Transverse colon (tissue), 3 donors: ENCODE data around the gene HES4.

Experiments
- CTCF ChIP-seq, 5 experiments: fragments of 200-600 bp in 3 of 5; fragments of 450-650 bp in 2 of 5; sonication (generic) in 3 of 5; IDR thresholded peaks; 1 replicate in 2 of 5; 2 replicates in 3 of 5; pipeline ENCODE4 v1.5.1; 2016 to 2017; ENCODE audit warnings: antibody characterized with exemption in 5 of 5, inconsistent platforms in 3 of 5, mild to moderate bottlenecking in 2 of 5, moderate library complexity in 1 of 5
- POLR2A ChIP-seq: fragments of 450-650 bp; IDR thresholded peaks from one replicate; pipeline ENCODE4 v1.6.1; 2016; ENCODE audit warnings: antibody characterized with exemption, mild to moderate bottlenecking, moderate library complexity

- TF ChIP-seq POLR2A (no peak), CTCF (IDR thresholded peaks at IDR 0.05) (no peak)
Observed at GRCh38 chr1:1034439-1034781, 34.5 kb upstream of the HES4 start.
